LNCAP (cell line): Measurements from ENCODE around the gene GPX7.

Experiments used
- TF ChIP-seq, protein P1 (sequence below): fragments of 450-650 bp; IDR thresholded peaks from 2 replicates; pipeline ENCODE4 v1.5.1; 2017; ENCODE audit warnings: mild to moderate bottlenecking

The GPX7 gene

DNA sequence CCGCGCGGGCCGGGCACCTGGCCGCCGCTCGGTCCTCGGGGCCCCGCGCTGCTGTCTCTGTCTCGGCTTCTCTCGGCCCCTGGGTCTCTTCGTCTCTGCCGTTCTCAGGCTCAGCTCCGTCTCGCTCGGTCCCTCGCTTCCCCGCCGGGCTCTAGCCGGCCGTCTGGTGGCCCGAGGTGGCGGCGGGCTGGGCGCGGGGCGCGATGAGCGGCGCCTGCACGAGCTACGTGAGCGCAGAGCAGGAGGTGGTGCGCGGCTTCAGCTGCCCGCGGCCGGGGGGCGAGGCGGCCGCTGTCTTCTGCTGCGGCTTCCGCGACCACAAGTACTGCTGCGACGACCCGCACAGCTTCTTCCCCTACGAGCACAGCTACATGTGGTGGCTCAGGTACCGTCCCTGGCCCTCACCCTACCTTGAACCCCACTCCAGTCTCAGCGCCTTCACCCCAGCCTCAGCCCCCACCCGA is 31.2 kb downstream of the GPX7 start:
- TF ChIP-seq, protein P1, sequence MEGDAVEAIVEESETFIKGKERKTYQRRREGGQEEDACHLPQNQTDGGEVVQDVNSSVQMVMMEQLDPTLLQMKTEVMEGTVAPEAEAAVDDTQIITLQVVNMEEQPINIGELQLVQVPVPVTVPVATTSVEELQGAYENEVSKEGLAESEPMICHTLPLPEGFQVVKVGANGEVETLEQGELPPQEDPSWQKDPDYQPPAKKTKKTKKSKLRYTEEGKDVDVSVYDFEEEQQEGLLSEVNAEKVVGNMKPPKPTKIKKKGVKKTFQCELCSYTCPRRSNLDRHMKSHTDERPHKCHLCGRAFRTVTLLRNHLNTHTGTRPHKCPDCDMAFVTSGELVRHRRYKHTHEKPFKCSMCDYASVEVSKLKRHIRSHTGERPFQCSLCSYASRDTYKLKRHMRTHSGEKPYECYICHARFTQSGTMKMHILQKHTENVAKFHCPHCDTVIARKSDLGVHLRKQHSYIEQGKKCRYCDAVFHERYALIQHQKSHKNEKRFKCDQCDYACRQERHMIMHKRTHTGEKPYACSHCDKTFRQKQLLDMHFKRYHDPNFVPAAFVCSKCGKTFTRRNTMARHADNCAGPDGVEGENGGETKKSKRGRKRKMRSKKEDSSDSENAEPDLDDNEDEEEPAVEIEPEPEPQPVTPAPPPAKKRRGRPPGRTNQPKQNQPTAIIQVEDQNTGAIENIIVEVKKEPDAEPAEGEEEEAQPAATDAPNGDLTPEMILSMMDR: no peak

GRCh38 chr1:52634111-52634510 is 31.9 kb downstream of the GPX7 start:
- TF ChIP-seq, protein P1: no peak

- TF ChIP-seq, protein P1: no peak
Measured at GRCh38 chr1:52635321-52636089, 33.3 kb downstream of the GPX7 start.

DNA sequence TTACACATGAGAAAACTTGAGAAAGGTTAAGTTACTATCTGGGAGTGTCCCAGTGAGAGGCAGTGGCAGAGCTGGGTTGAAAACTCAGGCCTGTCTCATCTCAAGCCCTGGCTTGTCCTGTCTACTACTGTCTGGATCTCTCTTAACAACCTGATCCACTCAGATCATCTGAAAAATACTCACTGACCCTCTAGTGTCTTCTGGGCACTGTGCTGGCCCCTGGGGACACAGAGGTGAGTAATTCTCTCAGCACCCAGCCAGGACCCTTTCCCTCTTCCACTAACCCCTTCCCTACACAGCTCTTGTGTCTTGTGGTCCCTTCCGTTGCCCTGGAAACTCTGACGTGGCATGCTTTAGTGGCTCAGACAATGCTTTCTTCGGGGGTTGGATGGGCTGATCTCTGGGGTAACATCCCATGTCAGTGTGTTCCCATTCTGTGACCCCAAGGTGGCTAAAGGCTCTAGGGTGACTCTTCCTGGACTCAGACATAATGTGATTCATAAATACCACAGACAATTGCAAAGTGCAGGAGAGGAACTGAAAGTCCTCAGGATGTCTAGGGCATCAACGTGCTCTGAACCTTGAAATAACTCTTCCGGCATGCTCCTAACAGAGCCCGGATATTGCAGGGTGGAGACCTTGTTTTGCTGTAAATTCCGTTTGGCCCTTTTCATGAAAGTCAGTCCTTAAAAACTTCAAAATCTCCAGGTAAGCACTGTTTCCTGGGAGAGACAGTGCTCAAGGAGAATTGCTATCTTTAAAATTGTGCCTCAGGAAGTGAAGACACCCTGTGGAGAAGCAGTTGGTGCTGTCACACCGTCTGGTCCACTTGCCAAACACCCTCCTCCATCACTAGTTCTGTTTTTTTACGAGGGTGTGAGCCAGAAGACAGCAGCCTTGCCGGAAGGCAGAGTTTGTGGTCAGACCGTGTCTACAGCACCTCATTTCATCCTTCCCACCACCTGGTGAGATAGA is 34.8 kb downstream of the GPX7 start:
- TF ChIP-seq, protein P1: no peak

- TF ChIP-seq, protein P1: no peak
Measured at GRCh38 chr1:52637946-52638345, 35.8 kb downstream of the GPX7 start.

- TF ChIP-seq, protein P1: no peak
Measured at GRCh38 chr1:52640697-52641096, 38.5 kb downstream of the GPX7 start.

DNA sequence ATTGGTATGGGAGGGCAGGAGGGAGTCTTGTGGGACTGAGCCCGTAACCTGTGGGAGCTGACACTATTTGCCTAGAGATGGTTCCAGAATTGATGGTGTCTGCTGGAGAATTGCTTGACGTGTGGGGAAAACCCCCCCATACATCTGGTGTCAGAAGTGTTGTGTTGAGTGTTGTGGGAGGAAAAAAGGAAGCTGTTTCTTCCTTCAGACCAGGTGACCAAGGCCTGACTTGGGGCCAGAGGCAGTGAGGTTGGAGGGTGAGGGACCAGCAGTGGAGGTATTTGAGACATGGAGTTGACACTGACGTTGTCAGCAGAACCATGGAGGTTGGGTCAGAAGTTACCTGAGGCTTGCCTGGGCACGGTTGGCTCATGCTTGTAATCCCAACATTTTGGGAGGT is 39.1 kb downstream of the GPX7 start:
- TF ChIP-seq, protein P1: no peak
